Peyer's patch (tissue), 4 donors: ENCODE results near the gene STX10.
"Not testable (repeated sequence)": the region's sequence is repeated elsewhere in the genome, so short reads cannot be mapped to it uniquely, and the experiment has no call there.

ENCODE experiments used
- CTCF ChIP-seq, 6 experiments: fragments of 450-650 bp in 4 of 6; fragments of 200-600 bp in 2 of 6; sonication (generic) in 1 of 6; IDR thresholded peaks; one replicate each; pipeline ENCODE4 v1.5.1; 2017 to 2019; ENCODE audit warnings: antibody characterized with exemption in 6 of 6, mild to moderate bottlenecking in 3 of 6, moderate library complexity in 1 of 6
- POLR2A ChIP-seq, 2 donors: fragments of 450-650 bp; IDR thresholded peaks; one replicate each; pipeline ENCODE4 v1.5.1; 2017; ENCODE audit warnings: antibody characterized with exemption in 2 of 2, mild to moderate bottlenecking in 2 of 2, moderate library complexity in 2 of 2

DNA sequence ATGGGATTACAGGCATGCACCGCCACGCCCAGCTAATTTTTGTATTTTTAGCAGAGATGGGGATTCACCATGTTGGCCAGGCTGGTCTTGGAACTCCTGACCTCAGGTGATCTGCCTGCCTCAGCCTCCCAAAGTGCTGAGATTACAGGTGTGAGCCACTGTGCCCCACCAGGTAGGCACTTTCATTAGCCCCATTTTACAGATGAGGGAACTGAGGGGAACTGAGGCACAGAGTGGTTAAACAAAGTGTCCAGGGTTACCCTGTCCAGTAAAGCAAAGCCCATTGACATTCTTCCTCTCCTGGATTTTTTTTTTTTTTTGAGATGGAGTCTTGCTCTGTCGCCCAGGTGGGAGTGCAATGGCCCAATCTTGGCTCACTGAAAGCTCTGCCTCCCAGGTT is 16.0 kb upstream of the STX10 start:
- not testable (repeated sequence) for TF ChIP-seq CTCF, POLR2A (IDR thresholded peaks at IDR 0.05)
